ENCODE measurements around the gene IQSEC1.

Gene IQSEC1

GRCh38 chr3:12853847-12854246 lies 219.4 kb downstream of the IQSEC1 start:
- peak in 1 of 56 donors; percentile 5 for DNase-seq

- DNase-seq, result no peak
Observed at GRCh38 chr3:12852201-12852600, 221.0 kb downstream of the IQSEC1 start.

Measured in nucleus accumbens (tissue), 56 donors.